ENCODE results near the gene LRRC17. TPM values are rescaled to one million over a fixed set of nuclear protein-coding genes. Genes with fewer than 3 reads are reported as not detected.
A peak's percentile ranks its signal among the peaks of the same experiment; 100 is the strongest.

LRRC17 gene
- total RNA-seq, 2 donors from 2014 or later, result 2.0 to 2.9 TPM

DNA sequence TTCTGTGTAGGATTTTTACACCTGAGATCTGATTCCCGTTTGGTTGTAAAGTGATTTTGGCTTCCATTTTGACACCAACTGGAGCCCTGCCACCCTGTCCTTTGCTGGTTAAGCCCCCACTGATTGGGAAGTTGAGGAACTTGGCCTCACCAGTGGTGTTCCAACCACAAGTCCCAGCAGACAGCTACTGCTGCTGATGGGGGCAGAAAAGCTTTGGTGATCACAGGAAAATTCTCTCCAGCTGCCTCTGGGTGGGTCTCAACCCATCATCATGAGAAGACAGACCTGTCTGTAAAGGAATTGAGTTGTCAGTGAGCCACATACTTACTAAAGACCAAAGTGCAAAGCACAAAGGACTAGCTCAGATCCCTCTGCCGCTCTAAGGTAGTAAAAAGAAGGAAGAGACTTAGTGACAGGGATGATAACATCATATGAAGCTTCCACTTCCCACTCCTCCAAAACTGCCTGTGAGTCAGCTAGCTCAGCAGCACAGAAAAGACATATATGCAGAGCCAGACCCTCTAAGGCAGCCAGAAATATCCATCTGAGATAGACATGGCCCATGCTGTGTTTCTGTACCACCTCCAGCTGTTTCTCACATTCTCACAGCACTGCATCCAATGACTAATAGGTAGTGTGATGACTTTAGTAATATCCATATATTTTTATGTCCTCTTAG, 22.4 kb upstream of the LRRC17 start:
- Histone ChIP-seq H3K27me3 (no peaks in the 10 kb centered on the region), H3K27ac (no peak overlapping the region), H3K9me3 (no peaks in the 10 kb centered on the region), H3K4me1 (no peaks in the 10 kb centered on the region), H3K36me3 (replicated peaks in 1 of 2; ENCODE audit: insufficient read depth in 1 of 2, low read depth in 2 of 2) (no peaks in the 10 kb centered on the region), H3K4me3 (no peak overlapping the region)
- no peak for ATAC-seq
- intact Hi-C loops (cut with DNase I), result no loop called here
- no peak for DNase-seq
- 80 to 84% methylated on average over 2 of the region's 2 CpGs for WGBS, 2 donors
- TF ChIP-seq, protein P1, sequence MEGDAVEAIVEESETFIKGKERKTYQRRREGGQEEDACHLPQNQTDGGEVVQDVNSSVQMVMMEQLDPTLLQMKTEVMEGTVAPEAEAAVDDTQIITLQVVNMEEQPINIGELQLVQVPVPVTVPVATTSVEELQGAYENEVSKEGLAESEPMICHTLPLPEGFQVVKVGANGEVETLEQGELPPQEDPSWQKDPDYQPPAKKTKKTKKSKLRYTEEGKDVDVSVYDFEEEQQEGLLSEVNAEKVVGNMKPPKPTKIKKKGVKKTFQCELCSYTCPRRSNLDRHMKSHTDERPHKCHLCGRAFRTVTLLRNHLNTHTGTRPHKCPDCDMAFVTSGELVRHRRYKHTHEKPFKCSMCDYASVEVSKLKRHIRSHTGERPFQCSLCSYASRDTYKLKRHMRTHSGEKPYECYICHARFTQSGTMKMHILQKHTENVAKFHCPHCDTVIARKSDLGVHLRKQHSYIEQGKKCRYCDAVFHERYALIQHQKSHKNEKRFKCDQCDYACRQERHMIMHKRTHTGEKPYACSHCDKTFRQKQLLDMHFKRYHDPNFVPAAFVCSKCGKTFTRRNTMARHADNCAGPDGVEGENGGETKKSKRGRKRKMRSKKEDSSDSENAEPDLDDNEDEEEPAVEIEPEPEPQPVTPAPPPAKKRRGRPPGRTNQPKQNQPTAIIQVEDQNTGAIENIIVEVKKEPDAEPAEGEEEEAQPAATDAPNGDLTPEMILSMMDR (IDR thresholded peaks at IDR 0.05), result no peak
- TF ChIP-seq POLR2A (IDR thresholded peaks at IDR 0.05), result no peak

DNA sequence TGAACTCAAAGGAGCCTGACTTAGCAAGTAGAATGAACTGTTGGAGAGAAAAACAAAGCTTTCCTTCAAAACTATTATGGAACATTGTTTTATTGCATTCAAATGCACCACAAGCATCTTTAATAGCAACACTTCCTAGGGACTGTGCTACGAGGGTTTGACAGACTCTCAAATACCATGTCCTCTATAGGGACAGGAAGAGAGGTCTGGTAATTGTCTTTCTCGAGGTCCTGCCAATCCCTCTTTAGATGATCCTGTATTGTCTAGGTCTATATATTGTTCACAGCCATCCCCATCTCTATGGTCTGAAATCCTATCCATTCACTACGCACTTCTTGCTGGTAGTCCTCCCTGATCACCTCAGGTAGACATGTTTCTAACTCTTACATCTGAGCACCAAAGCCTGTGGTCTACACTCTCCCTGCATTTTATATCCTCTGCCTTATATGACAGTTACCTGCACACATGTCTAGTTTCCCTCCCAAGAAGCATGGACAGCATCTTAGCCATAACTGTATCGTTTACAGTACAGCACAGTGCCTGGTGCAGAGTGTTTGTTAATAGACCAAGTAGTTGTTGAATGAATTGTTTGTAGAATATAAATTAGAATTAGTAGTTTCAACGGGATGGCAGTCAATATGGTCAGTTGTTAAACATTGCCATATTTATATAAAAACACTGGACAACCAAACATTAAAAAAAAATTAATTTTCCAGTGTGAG, 21.7 kb upstream of the LRRC17 start:
- no peak overlapping the region for H3K27ac ChIP-seq
- H3K4me3 ChIP-seq, result no peak overlapping the region
- TF ChIP-seq POLR2A (IDR thresholded peaks at IDR 0.05), result no peak
- TF ChIP-seq, protein P1 (IDR thresholded peaks at IDR 0.05), result no peak
- WGBS, 2 donors, result 72 to 81% methylated on average over 5 of the region's 5 CpGs
- no peaks in the 10 kb centered on the region for H3K9me3 ChIP-seq
- intact Hi-C loops (cut with DNase I), result no loop called here
- H3K4me1 ChIP-seq, result no peaks in the 10 kb centered on the region
- H3K27me3 ChIP-seq, result no peaks in the 10 kb centered on the region
- DNase-seq, result no peak
- H3K36me3 ChIP-seq (replicated peaks in 1 of 2; ENCODE audit: insufficient read depth in 1 of 2, low read depth in 2 of 2), result no peaks in the 10 kb centered on the region
- ATAC-seq, result no peak

DNA sequence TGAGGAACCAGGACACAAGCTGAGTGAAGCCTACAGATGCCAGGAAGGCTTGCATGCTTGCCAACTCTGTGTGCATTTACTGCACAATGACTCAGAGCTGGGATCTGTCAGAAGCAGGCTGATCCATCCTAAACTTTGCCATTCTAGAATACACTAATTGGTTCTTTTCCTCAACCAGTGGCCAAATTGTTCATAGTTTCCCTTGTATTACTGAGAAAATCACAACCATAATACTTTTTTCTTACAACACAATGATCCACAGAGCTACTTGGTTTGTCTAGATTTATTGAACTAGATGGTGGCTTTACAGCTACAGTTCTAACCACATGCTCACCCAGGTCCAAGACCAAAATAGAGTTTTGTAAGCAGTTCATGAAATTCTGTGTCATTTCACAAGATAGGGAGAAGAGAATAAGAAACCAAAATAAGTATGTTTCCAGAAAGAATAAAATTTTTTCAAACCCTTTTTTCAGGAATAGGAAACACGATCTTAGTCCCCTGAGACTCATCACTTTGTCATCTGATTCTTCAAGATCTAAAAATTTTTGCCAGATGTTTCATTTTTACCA, 21.0 kb upstream of the LRRC17 start:
- no peaks in the 10 kb centered on the region for H3K36me3 ChIP-seq (replicated peaks in 1 of 2; ENCODE audit: insufficient read depth in 1 of 2, low read depth in 2 of 2)
- H3K4me3 ChIP-seq, result no peak overlapping the region
- DNase-seq, result peak in 3 of 4 donors; percentile 38 to 75 (median 41)
- H3K4me1 ChIP-seq, result no peaks in the 10 kb centered on the region
- WGBS, 2 donors, result 81 to 83% methylated on average over 1 of the region's 1 CpG
- no peaks in the 10 kb centered on the region for H3K9me3 ChIP-seq
- TF ChIP-seq, protein P1 (IDR thresholded peaks at IDR 0.05), result no peak
- TF ChIP-seq POLR2A (IDR thresholded peaks at IDR 0.05), result no peak
- no peak for ATAC-seq
- H3K27ac ChIP-seq, result no peak overlapping the region
- H3K27me3 ChIP-seq, result no peaks in the 10 kb centered on the region
- intact Hi-C loops (cut with DNase I), result no loop called here

DNA sequence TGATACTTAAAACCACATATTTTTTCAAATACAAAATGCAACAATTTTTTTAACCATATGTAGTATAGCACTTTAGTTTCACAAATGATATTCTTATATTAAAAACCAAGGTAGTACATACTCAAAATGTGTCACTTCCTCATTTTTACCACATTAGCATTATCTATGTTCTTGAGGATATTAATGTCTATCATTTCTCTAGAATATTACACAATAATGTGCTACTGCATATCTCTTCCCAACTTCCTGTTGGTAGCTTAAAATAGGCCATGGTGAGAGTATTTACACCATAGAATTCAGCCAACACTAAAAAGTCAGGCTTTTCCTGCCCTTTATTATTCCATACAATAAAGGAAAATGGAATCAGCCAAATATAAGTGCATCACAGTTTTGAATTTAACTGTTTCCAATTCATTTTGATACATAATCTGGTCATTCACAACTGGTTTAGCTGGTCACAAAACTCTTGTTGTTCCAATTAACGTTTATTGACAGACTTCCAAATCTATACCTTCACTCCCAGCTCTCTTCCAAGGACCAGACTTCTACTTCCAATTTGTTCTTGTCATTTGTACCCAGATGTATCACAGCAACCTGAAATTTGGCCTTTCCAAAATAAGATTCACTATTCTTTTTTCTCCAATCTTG, 20.0 kb upstream of the LRRC17 start:
- intact Hi-C loops (cut with DNase I), result no loop called here
- H3K27ac ChIP-seq, result no peak overlapping the region
- no peaks in the 10 kb centered on the region for H3K36me3 ChIP-seq (replicated peaks in 1 of 2; ENCODE audit: insufficient read depth in 1 of 2, low read depth in 2 of 2)
- DNase-seq, result no peak
- TF ChIP-seq, protein P1 (IDR thresholded peaks at IDR 0.05), result no peak
- TF ChIP-seq POLR2A (IDR thresholded peaks at IDR 0.05), result no peak
- no peaks in the 10 kb centered on the region for H3K9me3 ChIP-seq
- H3K4me1 ChIP-seq, result no peaks in the 10 kb centered on the region
- ATAC-seq, result no peak
- H3K4me3 ChIP-seq, result no peak overlapping the region
- 59 to 65% methylated on average over 1 of the region's 1 CpG for WGBS, 2 donors
- H3K27me3 ChIP-seq, result no peaks in the 10 kb centered on the region

Measured in body of pancreas (tissue), 4 donors.